Measurements from ENCODE around the gene LIMK2.

GRCh38 chr22:31323578-31324550 is 111.8 kb downstream of the LIMK2 start:
- TF ChIP-seq CTCF (IDR thresholded peaks at IDR 0.05 in 4 of 5, conservative IDR thresholded peaks at IDR 0.05 in 1 of 5) (no peak), POLR2A (IDR thresholded peaks at IDR 0.05) (no peak)
